Naive B cell (primary cell): Measurements from ENCODE around the gene TMEM106B. TPM values are rescaled to one million over a fixed set of nuclear protein-coding genes. Genes with fewer than 3 reads are reported as not detected.

Experiments
- ATAC-seq, 2 donors: fragments of 150-1000 bp; cut with Tn5 transposase; 2 replicates each; pipeline ENCODE4 v1.10.0; 2021; ENCODE audit warnings: low read depth in 2 of 2, mild to moderate bottlenecking in 2 of 2, moderate library complexity in 2 of 2
- DNase-seq: peaks from one replicate; pipeline ENCODE4 v3.0.0; 2022
- H3K27ac Mint-ChIP-seq, 6 donors: one replicate each; pipeline ENCODE4 v1.8.0; 2020 to 2022; ENCODE audit warnings: mild to moderate bottlenecking in 6 of 6, mixed read lengths in 6 of 6, moderate library complexity in 5 of 6, inconsistent platforms in 2 of 6
- H3K27me3 Mint-ChIP-seq, 3 donors: one replicate each; pipeline ENCODE4 v1.8.0; 2021 to 2022; ENCODE audit warnings: mixed read lengths in 3 of 3, mild to moderate bottlenecking in 1 of 3
- H3K36me3 Mint-ChIP-seq, 2 donors: one replicate each; pipeline ENCODE4 v1.8.0; 2020 to 2022; ENCODE audit warnings: mixed read lengths in 2 of 2, inconsistent platforms in 1 of 2, mild to moderate bottlenecking in 1 of 2
- H3K4me1 Mint-ChIP-seq, 3 donors: one replicate each; pipeline ENCODE4 v1.8.0; 2020 to 2022; ENCODE audit warnings: mixed read lengths in 3 of 3, inconsistent platforms in 1 of 3, mild to moderate bottlenecking in 1 of 3, moderate library complexity in 1 of 3
- H3K4me3 Mint-ChIP-seq, 8 donors: one replicate each; pipeline ENCODE4 v1.8.0; 2020 to 2022; ENCODE audit warnings: mild to moderate bottlenecking in 8 of 8, mixed read lengths in 8 of 8, moderate library complexity in 8 of 8, inconsistent platforms in 2 of 8
- H3K9me3 Mint-ChIP-seq, 7 donors: one replicate each; pipeline ENCODE4 v1.8.0; 2020 to 2022; ENCODE audit warnings: mixed read lengths in 7 of 7, mild to moderate bottlenecking in 5 of 7, inconsistent platforms in 2 of 7, moderate library complexity in 1 of 7
- polyA plus RNA-seq, 6 donors: library from polyadenylated mRNA; unstranded; fragments of 300-500 nt; fragmentation: Illumina TruSeq; gene quantifications; one replicate each; pipeline ENCODE4 v1.2.3, GENCODE V29; 2021; ENCODE audit warnings: low read depth in 6 of 6

TMEM106B gene
- polyA plus RNA-seq, 6 donors from 2014 or later = 12.8 to 37.1 (median 28.6) TPM

DNA sequence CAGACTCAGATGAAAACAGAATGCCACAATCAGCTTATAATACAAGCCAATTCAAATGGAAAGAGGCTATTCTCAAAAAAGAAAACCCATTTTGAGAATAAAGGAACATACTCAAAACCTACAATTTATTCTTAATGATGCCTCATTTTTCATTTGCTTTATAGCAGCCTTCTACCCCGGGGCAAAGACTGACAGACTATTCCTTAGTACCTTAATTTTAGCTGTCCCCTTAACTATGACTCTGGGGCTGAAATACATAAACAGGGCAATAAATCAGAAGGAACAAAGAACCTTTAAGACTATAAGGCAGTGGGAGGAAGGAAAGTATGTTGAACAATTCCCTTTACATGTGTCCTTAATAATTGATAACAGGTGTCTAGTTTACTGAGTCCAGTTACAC, 76.8 kb downstream of the TMEM106B start:
- no peak overlapping the region for H3K4me3 Mint-ChIP-seq
- peaks cover 0 to 5% of the 10 kb centered on the region in 2 donors for H3K36me3 Mint-ChIP-seq
- peaks cover 0 to 18% (median 18%) of the 10 kb centered on the region in 3 donors for H3K27me3 Mint-ChIP-seq
- no peaks in the 10 kb centered on the region for H3K4me1 Mint-ChIP-seq
- no peak overlapping the region for H3K27ac Mint-ChIP-seq
- no peak for ATAC-seq
- DNase-seq = no peak
- H3K9me3 Mint-ChIP-seq = peaks cover 9 to 27% (median 12%) of the 10 kb centered on the region in 7 donors

DNA sequence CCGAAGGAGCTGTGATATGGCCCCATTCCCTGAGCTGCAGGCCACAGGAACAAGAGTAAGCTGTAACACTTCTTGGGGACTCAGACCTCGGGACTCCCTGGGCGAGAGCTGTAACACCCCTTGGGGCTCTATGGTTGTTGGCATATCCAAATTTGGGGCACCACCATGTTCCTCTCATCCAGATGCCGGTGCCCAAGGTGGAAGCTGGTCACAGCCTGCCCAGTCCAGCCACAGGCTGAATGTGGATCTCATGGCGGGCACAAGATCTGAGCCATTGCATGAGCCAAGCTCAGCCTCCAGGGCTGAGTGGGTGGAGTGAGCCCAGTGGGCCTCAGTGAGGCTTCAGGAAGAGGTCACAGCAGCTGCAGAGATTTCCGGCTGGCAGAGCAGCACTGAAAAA, 78.9 kb downstream of the TMEM106B start:
- Mint-ChIP-seq H3K4me3 (peak overlapping the region in 1 of 8 donors; percentile 60), H3K27me3 (peaks cover 0 to 16% (median 8%) of the 10 kb centered on the region in 3 donors), H3K36me3 (peaks cover 0 to 5% of the 10 kb centered on the region in 2 donors), H3K27ac (peak overlapping the region in 1 of 6 donors; percentile 78), H3K9me3 (peaks cover 9 to 27% (median 12%) of the 10 kb centered on the region in 7 donors), H3K4me1 (peaks cover 4 to 10% (median 9%) of the 10 kb centered on the region in 3 donors)
- DNase-seq (no peak), ATAC-seq (no peak)

GRCh38 chr7:12290761-12291160, 79.7 kb downstream of the TMEM106B start:
- H3K27ac Mint-ChIP-seq = no peak overlapping the region
- ATAC-seq (no peak), DNase-seq (no peak)
- peaks cover 9 to 27% (median 12%) of the 10 kb centered on the region in 7 donors for H3K9me3 Mint-ChIP-seq
- peaks cover 0 to 5% of the 10 kb centered on the region in 2 donors for H3K36me3 Mint-ChIP-seq
- H3K27me3 Mint-ChIP-seq = peaks cover 0 to 16% (median 8%) of the 10 kb centered on the region in 3 donors
- H3K4me1 Mint-ChIP-seq = peaks cover 9 to 16% (median 15%) of the 10 kb centered on the region in 3 donors
- H3K4me3 Mint-ChIP-seq = no peak overlapping the region

DNA sequence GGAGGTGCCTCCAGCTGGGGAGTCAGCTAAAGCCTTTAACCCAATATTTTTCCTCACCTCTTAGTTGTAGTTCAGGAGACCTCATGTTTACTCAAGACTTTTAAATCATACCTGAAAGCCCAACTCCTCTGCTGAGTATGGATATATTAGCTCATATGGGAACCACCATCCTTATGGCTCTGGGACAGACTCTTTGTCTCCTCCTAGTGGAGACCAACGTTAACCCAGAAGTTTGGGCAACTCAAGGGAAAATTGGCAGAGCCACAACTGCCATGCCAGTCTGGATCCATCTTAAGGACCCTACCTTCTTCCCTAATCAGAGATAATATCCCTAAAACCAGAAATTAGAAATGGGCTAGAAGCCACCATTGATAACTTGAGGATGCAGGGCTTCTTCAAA, 80.8 kb downstream of the TMEM106B start:
- Mint-ChIP-seq H3K36me3 (peaks cover 0 to 5% of the 10 kb centered on the region in 2 donors), H3K4me1 (peaks cover 9 to 16% (median 15%) of the 10 kb centered on the region in 3 donors), H3K4me3 (no peak overlapping the region), H3K9me3 (peaks cover 9 to 27% (median 12%) of the 10 kb centered on the region in 7 donors), H3K27me3 (peaks cover 0 to 16% (median 8%) of the 10 kb centered on the region in 3 donors), H3K27ac (no peak overlapping the region)
- DNase-seq (no peak), ATAC-seq (no peak)

Other genes starting within 250 kb of the TMEM106B start
- not detected for gene VWDE, start 192.6 kb downstream of the TMEM106B start, polyA plus RNA-seq